ENCODE data around the gene USP17L17.
"Not testable (repeated sequence)": the region's sequence is repeated elsewhere in the genome, so short reads cannot be mapped to it uniquely, and the experiment has no call there.

Gene USP17L17, protein sequence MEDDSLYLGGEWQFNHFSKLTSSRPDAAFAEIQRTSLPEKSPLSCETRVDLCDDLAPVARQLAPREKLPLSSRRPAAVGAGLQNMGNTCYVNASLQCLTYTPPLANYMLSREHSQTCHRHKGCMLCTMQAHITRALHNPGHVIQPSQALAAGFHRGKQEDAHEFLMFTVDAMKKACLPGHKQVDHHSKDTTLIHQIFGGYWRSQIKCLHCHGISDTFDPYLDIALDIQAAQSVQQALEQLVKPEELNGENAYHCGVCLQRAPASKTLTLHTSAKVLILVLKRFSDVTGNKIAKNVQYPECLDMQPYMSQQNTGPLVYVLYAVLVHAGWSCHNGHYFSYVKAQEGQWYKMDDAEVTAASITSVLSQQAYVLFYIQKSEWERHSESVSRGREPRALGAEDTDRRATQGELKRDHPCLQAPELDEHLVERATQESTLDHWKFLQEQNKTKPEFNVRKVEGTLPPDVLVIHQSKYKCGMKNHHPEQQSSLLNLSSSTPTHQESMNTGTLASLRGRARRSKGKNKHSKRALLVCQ

DNA sequence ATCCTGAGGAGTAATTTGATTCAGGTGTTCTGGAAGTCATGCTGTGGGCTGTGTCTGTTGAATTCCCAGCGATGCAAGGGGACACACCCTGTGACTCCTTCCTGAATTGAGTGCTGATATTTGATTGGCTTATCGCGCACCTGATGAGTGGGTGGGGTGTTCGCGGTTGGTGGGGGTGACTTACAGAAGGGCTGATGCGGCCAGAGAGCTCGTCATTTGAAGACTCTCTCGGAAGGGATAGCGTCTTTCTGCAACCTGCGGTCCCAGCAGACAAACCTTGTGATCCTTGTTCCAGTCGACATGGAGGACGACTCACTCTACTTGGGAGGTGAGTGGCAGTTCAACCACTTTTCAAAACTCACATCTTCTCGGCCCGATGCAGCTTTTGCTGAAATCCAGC is at the start of gene USP17L17:
Gene USP17L17 (plus strand): TSS at position 301 of the 400 bp plus-strand sequence. CDS start 0 bp downstream, at position 301.
- DNase-seq (ENCODE audit: low read depth in 2 of 2): not testable (repeated sequence)

DNA sequence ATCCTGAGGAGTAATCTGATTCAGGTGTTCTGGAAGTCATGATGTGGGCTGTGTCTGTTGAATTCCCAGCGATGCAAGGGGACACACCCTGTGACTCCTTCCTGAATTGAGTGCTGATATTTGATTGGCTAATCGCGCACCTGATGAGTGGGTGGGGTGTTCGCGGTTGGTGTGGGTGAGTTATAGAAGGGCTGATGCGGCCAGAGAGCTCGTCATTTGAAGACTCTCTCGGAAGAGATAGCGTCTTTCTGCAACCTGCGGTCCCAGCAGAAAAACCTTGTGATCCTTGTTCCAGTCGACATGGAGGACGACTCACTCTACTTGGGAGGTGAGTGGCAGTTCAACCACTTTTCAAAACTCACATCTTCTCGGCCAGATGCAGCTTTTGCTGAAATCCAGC is 33.3 kb upstream of the USP17L17 start, which contains the start of gene USP17L10:
Gene USP17L10 (plus strand): TSS at position 301 of the 400 bp plus-strand sequence. CDS start 0 bp downstream, at position 301.
- DNase-seq (ENCODE audit: low read depth in 2 of 2): not testable (repeated sequence)

- not testable (repeated sequence) for DNase-seq (ENCODE audit: low read depth in 2 of 2)
These were observed 29.0 kb upstream of the USP17L17 start for GRCh38 chr4:9214701-9215100.

GRCh38 chr4:9215105-9215504 is 28.6 kb upstream of the USP17L17 start, which contains the start of gene USP17L11:
Gene USP17L11 (plus strand): TSS chr4:9215405. CDS start chr4:9215405, 0 bp downstream.
- DNase-seq (ENCODE audit: low read depth in 2 of 2): not testable (repeated sequence)

DNA sequence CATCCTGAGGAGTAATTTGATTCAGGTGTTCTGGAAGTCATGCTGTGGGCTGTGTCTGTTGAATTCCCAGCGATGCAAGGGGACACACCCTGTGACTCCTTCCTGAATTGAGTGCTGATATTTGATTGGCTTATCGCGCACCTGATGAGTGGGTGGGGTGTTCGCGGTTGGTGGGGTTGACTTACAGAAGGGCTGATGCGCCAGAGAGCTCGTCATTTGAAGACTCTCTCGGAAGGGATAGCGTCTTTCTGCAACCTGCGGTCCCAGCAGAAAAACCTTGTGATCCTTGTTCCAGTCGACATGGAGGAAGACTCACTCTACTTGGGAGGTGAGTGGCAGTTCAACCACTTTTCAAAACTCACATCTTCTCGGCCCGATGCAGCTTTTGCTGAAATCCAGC is 23.8 kb upstream of the USP17L17 start, which contains the start of gene USP17L12:
Gene USP17L12 (plus strand): TSS at position 301 of the 400 bp plus-strand sequence. CDS start 0 bp downstream, at position 301.
- DNase-seq (ENCODE audit: low read depth in 2 of 2): not testable (repeated sequence)

- not testable (repeated sequence) for DNase-seq (ENCODE audit: low read depth in 2 of 2)
These were observed 19.1 kb upstream of the USP17L17 start, which contains the start of gene USP17L13 for GRCh38 chr4:9224596-9224995. Gene USP17L13 (plus strand): TSS chr4:9224896. CDS start chr4:9224896, 0 bp downstream.

DNA sequence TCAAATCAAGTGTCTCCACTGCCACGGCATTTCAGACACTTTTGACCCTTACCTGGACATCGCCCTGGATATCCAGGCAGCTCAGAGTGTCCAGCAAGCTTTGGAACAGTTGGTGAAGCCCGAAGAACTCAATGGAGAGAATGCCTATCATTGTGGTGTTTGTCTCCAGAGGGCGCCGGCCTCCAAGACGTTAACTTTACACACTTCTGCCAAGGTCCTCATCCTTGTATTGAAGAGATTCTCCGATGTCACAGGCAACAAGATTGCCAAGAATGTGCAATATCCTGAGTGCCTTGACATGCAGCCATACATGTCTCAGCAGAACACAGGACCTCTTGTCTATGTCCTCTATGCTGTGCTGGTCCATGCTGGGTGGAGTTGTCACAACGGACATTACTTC is 13.4 kb upstream of the USP17L17 start:
- DNase-seq (ENCODE audit: low read depth in 2 of 2): not testable (repeated sequence)

DNA sequence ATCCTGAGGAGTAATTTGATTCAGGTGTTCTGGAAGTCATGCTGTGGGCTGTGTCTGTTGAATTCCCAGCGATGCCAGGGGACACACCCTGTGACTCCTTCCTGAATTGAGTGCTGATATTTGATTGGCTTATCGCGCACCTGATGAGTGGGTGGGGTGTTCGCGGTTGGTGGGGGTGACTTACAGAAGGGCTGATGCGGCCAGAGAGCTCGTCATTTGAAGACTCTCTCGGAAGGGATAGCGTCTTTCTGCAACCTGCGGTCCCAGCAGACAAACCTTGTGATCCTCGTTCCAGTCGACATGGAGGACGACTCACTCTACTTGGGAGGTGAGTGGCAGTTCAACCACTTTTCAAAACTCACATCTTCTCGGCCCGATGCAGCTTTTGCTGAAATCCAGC is 9.6 kb upstream of the USP17L17 start, which contains the start of gene USP17L15:
Gene USP17L15 (plus strand): TSS at position 301 of the 400 bp plus-strand sequence. CDS start 0 bp downstream, at position 301.
- not testable (repeated sequence) for DNase-seq (ENCODE audit: low read depth in 2 of 2)

GRCh38 chr4:9238461-9238860 is 5.2 kb upstream of the USP17L17 start:
- not testable (repeated sequence) for DNase-seq (ENCODE audit: low read depth in 2 of 2)

- not testable (repeated sequence) for DNase-seq (ENCODE audit: low read depth in 2 of 2)
These were observed 4.4 kb downstream of the USP17L17 start, which contains the start of gene USP17L18 for GRCh38 chr4:9247953-9248680. Gene USP17L18 (plus strand): TSS chr4:9248630. CDS start chr4:9248630, 0 bp downstream.

GRCh38 chr4:9253078-9253477 is 9.4 kb downstream of the USP17L17 start, which contains the start of gene USP17L19:
Gene USP17L19 (plus strand): TSS chr4:9253378. CDS start chr4:9253378, 0 bp downstream.
- not testable (repeated sequence) for DNase-seq (ENCODE audit: low read depth in 2 of 2)

DNA sequence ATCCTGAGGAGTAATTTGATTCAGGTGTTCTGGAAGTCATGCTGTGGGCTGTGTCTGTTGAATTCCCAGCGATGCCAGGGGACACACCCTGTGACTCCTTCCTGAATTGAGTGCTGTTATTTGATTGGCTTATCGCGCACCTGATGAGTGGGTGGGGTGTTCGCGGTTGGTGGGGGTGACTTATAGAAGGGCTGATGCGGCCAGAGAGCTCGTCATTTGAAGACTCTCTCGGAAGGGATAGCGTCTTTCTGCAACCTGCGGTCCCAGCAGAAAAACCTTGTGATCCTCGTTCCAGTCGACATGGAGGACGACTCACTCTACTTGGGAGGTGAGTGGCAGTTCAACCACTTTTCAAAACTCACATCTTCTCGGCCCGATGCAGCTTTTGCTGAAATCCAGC is 14.1 kb downstream of the USP17L17 start, which contains the start of gene USP17L20:
Gene USP17L20 (plus strand): TSS at position 301 of the 400 bp plus-strand sequence. CDS start 0 bp downstream, at position 301.
- not testable (repeated sequence) for DNase-seq (ENCODE audit: low read depth in 2 of 2)

- DNase-seq (ENCODE audit: low read depth in 2 of 2): not testable (repeated sequence)
These were observed 18.9 kb downstream of the USP17L17 start, which contains the start of gene USP17L21 for GRCh38 chr4:9262572-9262971. Gene USP17L21 (plus strand): TSS chr4:9262872. CDS start chr4:9262872, 0 bp downstream.

DNA sequence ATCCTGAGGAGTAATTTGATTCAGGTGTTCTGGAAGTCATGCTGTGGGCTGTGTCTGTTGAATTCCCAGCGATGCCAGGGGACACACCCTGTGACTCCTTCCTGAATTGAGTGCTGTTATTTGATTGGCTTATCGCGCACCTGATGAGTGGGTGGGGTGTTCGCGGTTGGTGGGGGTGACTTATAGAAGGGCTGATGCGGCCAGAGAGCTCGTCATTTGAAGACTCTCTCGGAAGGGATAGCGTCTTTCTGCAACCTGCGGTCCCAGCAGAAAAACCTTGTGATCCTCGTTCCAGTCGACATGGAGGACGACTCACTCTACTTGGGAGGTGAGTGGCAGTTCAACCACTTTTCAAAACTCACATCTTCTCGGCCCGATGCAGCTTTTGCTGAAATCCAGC is 23.6 kb downstream of the USP17L17 start, which contains the start of gene USP17L22:
Gene USP17L22 (plus strand): TSS at position 301 of the 400 bp plus-strand sequence. CDS start 0 bp downstream, at position 301.
- DNase-seq (ENCODE audit: low read depth in 2 of 2): not testable (repeated sequence)

DNA sequence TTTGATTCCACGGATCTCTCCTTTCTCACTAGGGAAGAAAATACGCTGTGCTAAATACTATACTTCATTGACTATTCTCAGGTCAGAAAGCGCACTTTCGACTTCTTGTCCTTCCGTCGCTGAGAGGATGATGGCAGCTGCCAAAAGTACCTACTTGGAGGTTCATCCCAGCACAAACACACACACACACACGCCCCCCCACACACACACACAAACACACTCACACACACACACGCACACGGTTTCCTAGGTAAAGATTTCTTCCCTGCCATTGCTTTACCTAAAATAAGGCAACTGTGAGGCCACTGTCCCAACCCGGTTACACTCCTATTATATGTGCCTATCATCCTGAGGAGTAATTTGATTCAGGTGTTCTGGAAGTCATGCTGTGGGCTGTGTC is 28.0 kb downstream of the USP17L17 start:
- DNase-seq (ENCODE audit: low read depth in 2 of 2): not testable (repeated sequence)
